ENCODE data around the gene FSD2. TPM values are rescaled to one million over a fixed set of nuclear protein-coding genes. Genes with fewer than 3 reads are reported as not detected.

The FSD2 gene
- total and polyA plus RNA-seq, 2 donors (not counting 1 experiment from before 2014, with no cell fraction given), result not detected

Other genes with a start within 250 kb of the FSD2 start
- 0.41 and 0.62 TPM in 2 replicates for gene CPEB1, start 158.7 kb downstream of the FSD2 start, total RNA-seq
- 0.07 and 0.19 TPM in 2 replicates for gene CPEB1, start 158.7 kb downstream of the FSD2 start, polyA plus RNA-seq
- gene AP3B2, start 96.2 kb downstream of the FSD2 start, total RNA-seq, result 0.15 and 0.61 TPM in 2 replicates
- 0.16 and 0.37 TPM in 2 replicates for gene AP3B2, start 96.2 kb downstream of the FSD2 start, polyA plus RNA-seq
- 29.9 and 31.3 TPM in 2 replicates for gene WHAMM, start 3.6 kb upstream of the FSD2 start, total RNA-seq
- gene WHAMM, start 3.6 kb upstream of the FSD2 start, polyA plus RNA-seq, result 18.3 and 44.3 TPM in 2 replicates
- 17.1 and 19.5 TPM in 2 replicates for gene HOMER2, start 146.7 kb upstream of the FSD2 start, total RNA-seq
- gene HOMER2, start 146.7 kb upstream of the FSD2 start, polyA plus RNA-seq, result 3.0 and 5.7 TPM in 2 replicates
- 20.2 and 20.8 TPM in 2 replicates for gene RAMAC, start 180.1 kb upstream of the FSD2 start, total RNA-seq
- 7.7 and 10.2 TPM in 2 replicates for gene RAMAC, start 180.1 kb upstream of the FSD2 start, polyA plus RNA-seq
- 39.5 and 40.7 TPM in 2 replicates for gene C15orf40, start 205.6 kb upstream of the FSD2 start, total RNA-seq
- 19.7 and 24.0 TPM in 2 replicates for gene C15orf40, start 205.6 kb upstream of the FSD2 start, polyA plus RNA-seq

Measured in B cell (primary cell).